ENCODE results near the gene KCNN3. TPM values are rescaled to one million over a fixed set of nuclear protein-coding genes. Genes with fewer than 3 reads are reported as not detected.

KCNN3 gene
- total and polyA plus RNA-seq, 2 donors (not counting 1 experiment from before 2014, with no cell fraction given): 0.17 to 0.82 TPM

DNA sequence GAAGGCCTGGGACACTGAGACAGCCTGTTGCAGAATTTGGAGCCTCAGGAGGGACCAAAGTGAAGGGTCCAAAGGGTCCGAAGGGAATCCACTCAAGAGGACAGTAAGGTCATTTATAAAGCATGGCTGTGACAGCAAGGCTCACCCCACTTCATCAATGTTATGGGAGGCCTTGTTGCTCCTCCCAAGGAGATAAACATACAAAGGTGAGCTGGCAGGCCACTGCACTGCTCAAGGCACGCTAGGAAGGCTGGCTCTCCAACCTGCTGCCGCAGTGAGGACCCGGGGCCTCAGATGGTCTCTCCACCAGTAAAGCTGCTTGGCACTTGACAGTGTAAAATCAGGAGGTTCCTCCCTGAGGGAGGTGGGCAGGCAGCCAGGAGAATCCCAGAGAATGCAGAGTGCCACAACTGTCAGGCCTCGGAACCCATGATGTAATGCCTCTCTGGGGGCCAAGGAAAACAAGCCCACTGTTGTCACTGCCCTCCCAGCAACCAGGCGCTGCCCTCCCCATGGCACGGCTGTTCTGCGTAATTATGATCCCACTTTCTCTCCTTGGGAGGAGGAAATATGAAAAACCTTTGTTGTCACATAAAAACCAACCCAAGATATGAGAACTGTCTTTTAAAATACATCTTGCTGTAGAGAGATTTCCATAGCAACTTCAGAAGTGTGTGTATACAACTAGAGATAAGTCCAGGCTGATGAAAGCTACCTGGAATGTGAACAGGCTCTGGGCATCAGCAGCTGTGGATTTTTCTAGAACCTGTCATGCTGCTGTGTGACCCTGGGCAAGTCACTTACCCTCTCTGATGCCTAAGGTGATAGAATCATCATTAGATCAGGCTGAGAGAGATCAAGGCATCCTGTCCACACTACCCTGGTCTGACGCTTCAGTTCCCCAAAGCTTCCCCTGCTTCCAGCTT, 102.5 kb downstream of the KCNN3 start:
- H3K27ac Mint-ChIP-seq: no peak overlapping the region
- no peak overlapping the region for H3K4me3 Mint-ChIP-seq
- Histone ChIP-seq H3K36me3 (replicated peaks in 1 of 2; ENCODE audit: control extremely low read depth in 1 of 2, control insufficient read depth in 1 of 2, extremely low read depth in 1 of 2, insufficient read depth in 2 of 2, low read length in 1 of 2) (no peaks in the 10 kb centered on the region), H3K27ac (ENCODE audit: low read length in 2 of 2) (no peak overlapping the region), H3K4me2 (replicated peaks; ENCODE audit: low read depth, low read length, poor library complexity, severe bottlenecking) (no peak overlapping the region), H3K79me2 (ENCODE audit: control insufficient read depth, insufficient read depth, low read length) (no peaks in the 10 kb centered on the region), H3K27me3 (replicated peaks in 1 of 4; ENCODE audit: control extremely low read depth in 1 of 4, control insufficient read depth in 3 of 4, insufficient read depth in 4 of 4, low read length in 3 of 4) (peaks cover 0 to 3% (median 0%) of the 10 kb centered on the region in 4 experiments), H4K20me1 (ENCODE audit: control insufficient read depth, insufficient read depth, low read length, poor library complexity, severe bottlenecking) (no peaks in the 10 kb centered on the region), H3K4me3 (ENCODE audit: control extremely low read depth in 1 of 5, extremely low read depth in 1 of 5, insufficient read depth in 1 of 5, low read depth in 2 of 5, low read length in 4 of 5) (no peak overlapping the region), H3K4me1 (ENCODE audit: control insufficient read depth in 2 of 2, insufficient read depth in 2 of 2, low read length in 2 of 2) (peaks cover 8 to 12% of the 10 kb centered on the region in 2 donors), H2AFZ (ENCODE audit: insufficient read depth, low read depth, low read length, poor library complexity, severe bottlenecking) (no peak overlapping the region), H3K9ac (ENCODE audit: low read length) (no peak overlapping the region), H3K9me3 (ENCODE audit: control extremely low read depth in 1 of 3, control insufficient read depth in 2 of 3, insufficient read depth in 1 of 3, low read length in 2 of 3) (no peaks in the 10 kb centered on the region)
- ATAC-seq (ENCODE audit: low read depth) (no peak), DNase-seq (no peak)
- WGBS (ENCODE audit: insufficient coverage): 97% methylated on average over 6 of the region's 9 CpGs
- CTCF ChIA-PET: interaction anchor here (3.3 kb wide), 1 partner anchor 7 kb away, joined by 15 read pairs; no protein-coding TSS in a partner anchor
- H3K27me3 Mint-ChIP-seq: peaks cover 21% of the 10 kb centered on the region
- no peak for TF ChIP-seq EZH2 (IDR thresholded peaks at IDR 0.05; ENCODE audit: borderline replicate concordance, insufficient read depth, low read depth, low read length, poor library complexity, severe bottlenecking)
- TF ChIP-seq, protein P1, sequence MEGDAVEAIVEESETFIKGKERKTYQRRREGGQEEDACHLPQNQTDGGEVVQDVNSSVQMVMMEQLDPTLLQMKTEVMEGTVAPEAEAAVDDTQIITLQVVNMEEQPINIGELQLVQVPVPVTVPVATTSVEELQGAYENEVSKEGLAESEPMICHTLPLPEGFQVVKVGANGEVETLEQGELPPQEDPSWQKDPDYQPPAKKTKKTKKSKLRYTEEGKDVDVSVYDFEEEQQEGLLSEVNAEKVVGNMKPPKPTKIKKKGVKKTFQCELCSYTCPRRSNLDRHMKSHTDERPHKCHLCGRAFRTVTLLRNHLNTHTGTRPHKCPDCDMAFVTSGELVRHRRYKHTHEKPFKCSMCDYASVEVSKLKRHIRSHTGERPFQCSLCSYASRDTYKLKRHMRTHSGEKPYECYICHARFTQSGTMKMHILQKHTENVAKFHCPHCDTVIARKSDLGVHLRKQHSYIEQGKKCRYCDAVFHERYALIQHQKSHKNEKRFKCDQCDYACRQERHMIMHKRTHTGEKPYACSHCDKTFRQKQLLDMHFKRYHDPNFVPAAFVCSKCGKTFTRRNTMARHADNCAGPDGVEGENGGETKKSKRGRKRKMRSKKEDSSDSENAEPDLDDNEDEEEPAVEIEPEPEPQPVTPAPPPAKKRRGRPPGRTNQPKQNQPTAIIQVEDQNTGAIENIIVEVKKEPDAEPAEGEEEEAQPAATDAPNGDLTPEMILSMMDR (IDR thresholded peaks at IDR 0.05): no peak
- H3K4me1 Mint-ChIP-seq: peaks cover 11% of the 10 kb centered on the region
- intact Hi-C loops (cut with micrococcal nuclease): loop anchor here (10.0 kb wide), 1 partner anchor 297 kb away; the partner anchor contains the start of gene EFNA4
- POLR2A ChIA-PET: no interaction called here
- no peaks in the 10 kb centered on the region for H3K9me3 Mint-ChIP-seq (ENCODE audit: insufficient read depth)

DNA sequence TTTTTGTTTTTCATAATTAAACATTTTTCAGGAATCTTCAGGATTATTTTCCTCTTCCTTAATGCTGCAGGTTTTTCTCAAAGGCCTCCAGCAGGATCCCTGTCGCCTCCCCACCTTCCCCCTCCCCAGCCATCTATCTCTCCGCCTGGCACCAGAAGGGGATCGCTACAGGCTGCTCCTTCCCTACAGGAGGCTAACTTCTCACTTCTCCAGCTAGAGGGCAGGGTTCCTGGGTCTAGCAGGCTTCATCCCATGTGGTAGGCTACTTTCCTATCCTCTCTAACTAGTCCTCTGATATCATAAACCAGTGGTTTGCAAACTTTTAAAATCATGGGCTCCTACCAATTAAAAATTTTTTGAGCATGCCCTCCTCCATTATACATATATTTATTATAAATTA, 104.1 kb downstream of the KCNN3 start:
- Histone ChIP-seq H3K4me3 (ENCODE audit: control extremely low read depth in 1 of 5, extremely low read depth in 1 of 5, insufficient read depth in 1 of 5, low read depth in 2 of 5, low read length in 4 of 5) (no peak overlapping the region), H4K20me1 (ENCODE audit: control insufficient read depth, insufficient read depth, low read length, poor library complexity, severe bottlenecking) (no peaks in the 10 kb centered on the region), H3K9me3 (ENCODE audit: control extremely low read depth in 1 of 3, control insufficient read depth in 2 of 3, insufficient read depth in 1 of 3, low read length in 2 of 3) (no peaks in the 10 kb centered on the region), H3K9ac (ENCODE audit: low read length) (no peak overlapping the region), H3K4me2 (replicated peaks; ENCODE audit: low read depth, low read length, poor library complexity, severe bottlenecking) (no peak overlapping the region), H2AFZ (ENCODE audit: insufficient read depth, low read depth, low read length, poor library complexity, severe bottlenecking) (no peak overlapping the region), H3K27ac (ENCODE audit: low read length in 2 of 2) (no peak overlapping the region), H3K4me1 (ENCODE audit: control insufficient read depth in 2 of 2, insufficient read depth in 2 of 2, low read length in 2 of 2) (peaks cover 8 to 12% of the 10 kb centered on the region in 2 donors), H3K36me3 (replicated peaks in 1 of 2; ENCODE audit: control extremely low read depth in 1 of 2, control insufficient read depth in 1 of 2, extremely low read depth in 1 of 2, insufficient read depth in 2 of 2, low read length in 1 of 2) (no peaks in the 10 kb centered on the region), H3K79me2 (ENCODE audit: control insufficient read depth, insufficient read depth, low read length) (no peaks in the 10 kb centered on the region), H3K27me3 (replicated peaks in 1 of 4; ENCODE audit: control extremely low read depth in 1 of 4, control insufficient read depth in 3 of 4, insufficient read depth in 4 of 4, low read length in 3 of 4) (peaks cover 0 to 6% (median under 1%) of the 10 kb centered on the region in 4 experiments)
- H3K4me1 Mint-ChIP-seq: peaks cover 11% of the 10 kb centered on the region
- ChIA-PET CTCF (interaction anchor here (1.3 kb wide), 1 partner anchor 112 kb away, joined by 4 read pairs; no protein-coding TSS in a partner anchor), POLR2A (no interaction called here)
- intact Hi-C loops (cut with micrococcal nuclease): loop anchor here (10.0 kb wide), 1 partner anchor 299 kb away; the partner anchor contains the start of gene EFNA4
- no peak overlapping the region for H3K27ac Mint-ChIP-seq
- 39% methylated on average over 3 of the region's 3 CpGs for WGBS (ENCODE audit: insufficient coverage)
- no peak for DNase-seq
- no peaks in the 10 kb centered on the region for H3K9me3 Mint-ChIP-seq (ENCODE audit: insufficient read depth)
- TF ChIP-seq, protein P1 (IDR thresholded peaks at IDR 0.05): no peak
- TF ChIP-seq EZH2 (IDR thresholded peaks at IDR 0.05; ENCODE audit: borderline replicate concordance, insufficient read depth, low read depth, low read length, poor library complexity, severe bottlenecking): no peak
- ATAC-seq (ENCODE audit: low read depth): no peak
- H3K4me3 Mint-ChIP-seq: no peak overlapping the region
- peaks cover 29% of the 10 kb centered on the region for H3K27me3 Mint-ChIP-seq

All from B cell (primary cell).